ENCODE measurements around the gene IMP4. TPM values are rescaled to one million over a fixed set of nuclear protein-coding genes. Genes with fewer than 3 reads are reported as not detected.
A peak's percentile ranks its signal among the peaks of the same experiment; 100 is the strongest.

The IMP4 gene
- total RNA-seq, 5 donors from 2014 or later (not counting 1 experiment from before 2014, with no cell fraction given) = 70.7 to 93.7 (median 86.9) TPM

DNA sequence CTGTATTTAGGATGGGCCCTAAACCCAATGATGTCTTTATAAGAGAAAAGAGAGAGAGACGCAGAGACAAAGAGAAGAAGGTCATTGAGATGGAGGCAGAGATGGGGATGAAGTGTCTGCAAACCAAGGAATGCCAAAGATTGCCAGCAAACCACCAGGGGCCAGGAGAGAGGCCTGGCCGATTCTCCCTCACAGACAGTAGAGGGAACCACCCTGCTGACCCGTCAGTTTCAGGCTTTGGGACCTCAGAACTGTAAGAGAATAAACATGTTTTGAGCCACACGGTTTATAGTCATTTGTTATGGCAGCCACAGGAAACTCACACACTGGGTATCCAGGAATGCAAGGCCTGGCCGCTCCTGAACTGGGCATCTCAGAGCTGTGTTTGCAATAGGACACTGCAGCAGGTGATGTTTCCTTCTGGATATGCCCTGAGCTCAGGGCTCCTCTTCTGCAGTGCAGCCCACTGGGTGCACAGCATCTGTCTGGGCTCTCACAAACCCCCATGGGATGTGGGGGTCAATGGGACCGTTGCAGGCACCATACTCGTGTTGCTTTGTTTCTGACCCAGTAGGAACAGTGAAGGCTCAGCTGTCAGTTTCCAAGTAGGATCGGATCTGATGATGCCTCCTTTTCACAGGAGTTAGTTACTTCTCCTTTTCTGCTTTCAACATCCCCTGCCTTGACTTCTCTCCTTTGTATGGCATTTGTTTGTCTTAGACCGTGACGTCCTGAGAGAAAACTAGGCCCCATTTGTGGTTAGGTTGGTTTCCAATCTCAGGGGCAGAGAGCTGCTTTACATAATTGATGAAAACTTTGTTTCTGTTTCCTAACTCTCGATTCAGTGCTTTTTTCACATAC lies 34.0 kb downstream of the IMP4 start:
- no peaks in the 10 kb centered on the region for H3K27me3 Mint-ChIP-seq
- 74% methylated on average over 7 of the region's 11 CpGs for WGBS (ENCODE audit: insufficient coverage)
- H3K4me1 Mint-ChIP-seq = peaks cover 75 to 82% (median 76%) of the 10 kb centered on the region in 3 donors
- H3K4me1 ChIP-seq (ENCODE audit: control insufficient read depth in 1 of 2, extremely low read depth in 1 of 2, insufficient read depth in 2 of 2, low read length in 2 of 2) = peaks cover 8 to 52% of the 10 kb centered on the region in 2 experiments
- H3K27ac ChIP-seq (ENCODE audit: low read length) = no peak overlapping the region
- H3K27me3 ChIP-seq (replicated peaks in 1 of 2; ENCODE audit: control insufficient read depth in 2 of 2, extremely low read depth in 1 of 2, insufficient read depth in 2 of 2, low read length in 1 of 2) = no peaks in the 10 kb centered on the region
- H3K4me3 ChIP-seq (ENCODE audit: control insufficient read depth in 1 of 2, extremely low read depth in 1 of 2, low read length in 1 of 2) = no peak overlapping the region
- no peak overlapping the region for H3K4me3 Mint-ChIP-seq
- no peak for DNase-seq
- ChIA-PET POLR2A (interaction anchor here (0.6 kb wide), 2 partner anchors 10 to 36 kb away, joined by 3 read pairs; no protein-coding TSS in a partner anchor), CTCF (no interaction called here)
- no peaks in the 10 kb centered on the region for H3K9me3 ChIP-seq
- H3K9me3 Mint-ChIP-seq = no peaks in the 10 kb centered on the region
- H3K36me3 ChIP-seq (ENCODE audit: control insufficient read depth in 2 of 2, extremely low read depth in 1 of 2, insufficient read depth in 1 of 2, low read length in 1 of 2) = peaks cover 0 to 24% of the 10 kb centered on the region in 2 donors
- H3K27ac Mint-ChIP-seq = peak overlapping the region; percentile 46 to 68
- no peak for ATAC-seq (replicated peaks in 1 of 4)
- H3K36me3 Mint-ChIP-seq = peaks cover 39% of the 10 kb centered on the region

DNA sequence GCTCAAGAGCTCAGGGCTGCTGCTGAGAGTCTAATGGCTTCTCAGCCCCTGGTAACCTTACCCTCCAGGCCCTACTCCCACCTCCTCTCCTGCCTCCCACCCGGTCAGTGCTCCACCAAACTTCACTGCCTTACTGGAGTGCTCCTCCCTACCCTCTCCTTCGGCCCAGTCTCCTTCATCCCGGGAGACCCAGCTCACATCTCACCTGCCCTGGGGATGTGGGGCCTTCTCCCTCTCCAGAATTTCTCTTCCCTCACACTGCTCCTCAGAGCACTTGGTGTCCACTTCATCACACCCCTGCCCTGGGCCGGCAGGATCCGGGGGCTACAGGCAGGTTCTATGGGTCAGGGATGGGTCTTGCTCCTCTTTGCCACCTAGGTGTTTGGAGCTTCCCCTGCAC lies 34.8 kb downstream of the IMP4 start:
- peaks cover 45% of the 10 kb centered on the region for H3K36me3 Mint-ChIP-seq

DNA sequence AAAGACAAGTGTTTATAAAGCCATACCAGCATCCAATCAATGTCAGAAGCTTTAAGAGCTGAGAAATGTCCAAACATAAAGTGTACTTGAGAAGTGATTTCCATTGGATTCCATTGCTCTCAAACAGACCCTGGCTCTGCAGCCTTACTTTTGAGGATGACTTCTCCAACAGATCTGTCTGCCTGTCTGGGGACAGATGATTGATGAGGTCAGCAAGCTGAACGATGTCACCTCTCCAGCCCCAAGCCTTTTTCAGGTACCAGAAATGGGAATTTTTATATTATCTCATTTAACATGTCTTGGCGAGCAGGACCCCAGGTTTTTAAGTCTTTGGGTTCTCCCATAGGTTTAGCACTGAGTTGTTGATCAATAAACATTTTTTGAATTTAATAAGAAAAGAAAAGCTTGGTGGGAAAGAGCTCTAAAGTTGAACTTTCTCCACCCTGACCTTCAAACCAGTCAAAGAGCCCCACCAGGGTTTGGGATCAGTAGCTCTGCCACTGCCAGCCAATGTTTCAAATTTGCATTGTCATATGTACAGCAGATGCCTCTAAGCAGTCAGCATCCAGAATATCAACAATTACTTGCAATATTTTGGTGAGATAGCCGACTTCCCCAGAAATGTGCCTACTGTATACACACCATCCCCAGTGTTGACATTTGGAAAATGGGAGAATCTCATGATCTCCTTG lies 35.7 kb downstream of the IMP4 start:
- CTCF ChIA-PET = no interaction called here
- POLR2A ChIA-PET = no interaction called here
- Mint-ChIP-seq H3K27ac (peak overlapping the region in 1 of 2 donors; percentile 34), H3K36me3 (peaks cover 50% of the 10 kb centered on the region), H3K4me3 (no peak overlapping the region), H3K4me1 (peaks cover 64 to 73% (median 69%) of the 10 kb centered on the region in 3 donors), H3K27me3 (no peaks in the 10 kb centered on the region), H3K9me3 (no peaks in the 10 kb centered on the region)
- no peaks in the 10 kb centered on the region for H3K27me3 ChIP-seq (replicated peaks in 1 of 2; ENCODE audit: control insufficient read depth in 2 of 2, extremely low read depth in 1 of 2, insufficient read depth in 2 of 2, low read length in 1 of 2)
- H3K4me1 ChIP-seq (ENCODE audit: control insufficient read depth in 1 of 2, extremely low read depth in 1 of 2, insufficient read depth in 2 of 2, low read length in 2 of 2) = peaks cover 8 to 39% of the 10 kb centered on the region in 2 experiments
- no peak overlapping the region for H3K4me3 ChIP-seq (ENCODE audit: control insufficient read depth in 1 of 2, extremely low read depth in 1 of 2, low read length in 1 of 2)
- 100% methylated on average over 1 of the region's 3 CpGs for WGBS (ENCODE audit: insufficient coverage)
- no peaks in the 10 kb centered on the region for H3K9me3 ChIP-seq
- ATAC-seq (replicated peaks in 1 of 4) (no peak), DNase-seq (no peak)
- no peak overlapping the region for H3K27ac ChIP-seq (ENCODE audit: low read length)
- H3K36me3 ChIP-seq (ENCODE audit: control insufficient read depth in 2 of 2, extremely low read depth in 1 of 2, insufficient read depth in 1 of 2, low read length in 1 of 2) = peaks cover 0 to 36% of the 10 kb centered on the region in 2 donors

More for the DNA sequence above, 34.8 kb downstream of the IMP4 start:
- H3K27me3 Mint-ChIP-seq = no peaks in the 10 kb centered on the region
- 100% methylated on average over 4 of the region's 5 CpGs for WGBS (ENCODE audit: insufficient coverage)
- H3K27me3 ChIP-seq (replicated peaks in 1 of 2; ENCODE audit: control insufficient read depth in 2 of 2, extremely low read depth in 1 of 2, insufficient read depth in 2 of 2, low read length in 1 of 2) = no peaks in the 10 kb centered on the region
- H3K9me3 ChIP-seq = no peaks in the 10 kb centered on the region
- ChIA-PET POLR2A (interaction anchor here in 1 of 2 donors (0.6 kb wide), 1 partner anchor 11 kb away, joined by 3 read pairs; no protein-coding TSS in a partner anchor), CTCF (interaction anchor here in 1 of 2 donors (0.5 kb wide), 1 partner anchor 13 kb away, joined by 3 read pairs; no protein-coding TSS in a partner anchor)
- DNase-seq (no peak), ATAC-seq (replicated peaks in 1 of 4) (no peak)
- peak overlapping the region; percentile 68 to 72 for H3K27ac Mint-ChIP-seq
- peaks cover 0 to 27% of the 10 kb centered on the region in 2 donors for H3K36me3 ChIP-seq (ENCODE audit: control insufficient read depth in 2 of 2, extremely low read depth in 1 of 2, insufficient read depth in 1 of 2, low read length in 1 of 2)
- peaks cover 8 to 47% of the 10 kb centered on the region in 2 experiments for H3K4me1 ChIP-seq (ENCODE audit: control insufficient read depth in 1 of 2, extremely low read depth in 1 of 2, insufficient read depth in 2 of 2, low read length in 2 of 2)
- no peak overlapping the region for H3K4me3 Mint-ChIP-seq
- no peak overlapping the region for H3K27ac ChIP-seq (ENCODE audit: low read length)
- H3K4me3 ChIP-seq (ENCODE audit: control insufficient read depth in 1 of 2, extremely low read depth in 1 of 2, low read length in 1 of 2) = no peak overlapping the region
- H3K9me3 Mint-ChIP-seq = no peaks in the 10 kb centered on the region
- H3K4me1 Mint-ChIP-seq = peaks cover 71 to 80% (median 73%) of the 10 kb centered on the region in 3 donors

DNA sequence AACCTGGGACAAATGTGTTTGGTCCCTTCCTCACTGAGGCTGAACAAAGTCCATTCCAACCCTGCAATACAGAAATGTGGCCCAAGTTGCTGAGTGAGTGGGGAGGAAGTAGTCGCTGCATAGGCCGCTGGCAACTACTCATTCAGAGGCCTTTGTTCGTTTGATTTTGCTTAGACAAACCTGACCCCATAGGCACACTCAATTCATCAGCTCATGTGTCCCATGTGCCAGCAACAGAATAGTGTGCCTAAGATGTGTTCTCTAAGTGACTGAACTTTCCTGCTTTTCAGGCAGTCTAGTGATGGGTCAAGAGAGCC lies 36.2 kb downstream of the IMP4 start:
- Mint-ChIP-seq H3K36me3 (peaks cover 48% of the 10 kb centered on the region), H3K4me3 (no peak overlapping the region), H3K9me3 (no peaks in the 10 kb centered on the region), H3K27ac (peak overlapping the region in 1 of 2 donors; percentile 34), H3K27me3 (no peaks in the 10 kb centered on the region), H3K4me1 (peaks cover 58 to 68% (median 65%) of the 10 kb centered on the region in 3 donors)
- Histone ChIP-seq H3K9me3 (no peaks in the 10 kb centered on the region), H3K27ac (ENCODE audit: low read length) (no peak overlapping the region), H3K4me3 (ENCODE audit: control insufficient read depth in 1 of 2, extremely low read depth in 1 of 2, low read length in 1 of 2) (no peak overlapping the region), H3K4me1 (ENCODE audit: control insufficient read depth in 1 of 2, extremely low read depth in 1 of 2, insufficient read depth in 2 of 2, low read length in 2 of 2) (peaks cover 8 to 34% of the 10 kb centered on the region in 2 experiments), H3K36me3 (ENCODE audit: control insufficient read depth in 2 of 2, extremely low read depth in 1 of 2, insufficient read depth in 1 of 2, low read length in 1 of 2) (peaks cover 0 to 36% of the 10 kb centered on the region in 2 donors), H3K27me3 (replicated peaks in 1 of 2; ENCODE audit: control insufficient read depth in 2 of 2, extremely low read depth in 1 of 2, insufficient read depth in 2 of 2, low read length in 1 of 2) (no peaks in the 10 kb centered on the region)
- WGBS (ENCODE audit: insufficient coverage) = 80% methylated on average over 1 of the region's 3 CpGs
- no peak for ATAC-seq (replicated peaks in 1 of 4)
- no peak for DNase-seq
- ChIA-PET CTCF (no interaction called here), POLR2A (no interaction called here)

DNA sequence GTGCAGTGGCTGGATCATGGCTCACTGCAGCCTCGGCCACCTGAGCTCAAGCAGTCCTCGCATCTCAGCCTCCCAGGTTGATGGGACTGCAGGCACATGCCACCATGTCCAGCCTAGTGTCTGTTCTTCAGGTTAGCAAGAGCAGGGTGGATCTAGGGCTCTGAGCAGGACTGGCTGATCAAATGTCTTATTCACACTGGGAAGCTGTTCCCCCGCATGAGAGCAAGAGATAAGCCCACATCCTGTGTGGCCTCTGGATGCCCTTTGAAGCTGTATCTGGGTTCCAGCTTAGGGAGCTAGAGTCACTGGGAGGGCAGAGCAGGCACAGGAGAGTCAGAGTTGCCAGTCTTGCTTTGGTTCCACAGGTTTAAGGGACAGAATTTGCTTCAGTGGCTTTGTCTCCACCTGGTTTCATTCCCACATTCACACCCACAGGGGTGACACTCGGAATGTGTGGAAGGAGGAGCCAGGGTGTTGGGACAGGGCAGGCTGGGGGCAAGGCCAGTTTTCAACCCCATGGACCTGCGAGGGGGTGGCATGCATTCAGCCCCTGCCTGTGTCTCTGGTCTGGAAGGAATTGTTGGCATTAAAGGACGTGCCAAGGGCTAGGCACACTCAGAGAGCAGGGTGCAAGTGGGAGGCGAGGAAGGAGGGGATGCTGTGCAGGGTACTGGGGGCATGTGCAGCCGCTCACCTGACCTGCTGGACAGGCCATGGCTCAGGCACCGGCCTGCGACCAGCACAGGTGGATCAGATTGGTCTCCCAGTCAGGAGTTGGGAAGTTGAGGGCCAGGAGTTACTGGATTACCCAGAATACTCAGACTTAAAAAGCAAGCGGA lies 37.6 kb downstream of the IMP4 start:
- Histone ChIP-seq H3K27me3 (replicated peaks in 1 of 2; ENCODE audit: control insufficient read depth in 2 of 2, extremely low read depth in 1 of 2, insufficient read depth in 2 of 2, low read length in 1 of 2) (no peaks in the 10 kb centered on the region), H3K4me3 (ENCODE audit: control insufficient read depth in 1 of 2, extremely low read depth in 1 of 2, low read length in 1 of 2) (no peak overlapping the region), H3K4me1 (ENCODE audit: control insufficient read depth in 1 of 2, extremely low read depth in 1 of 2, insufficient read depth in 2 of 2, low read length in 2 of 2) (peaks cover 8 to 26% of the 10 kb centered on the region in 2 experiments), H3K27ac (ENCODE audit: low read length) (no peak overlapping the region), H3K9me3 (no peaks in the 10 kb centered on the region), H3K36me3 (ENCODE audit: control insufficient read depth in 2 of 2, extremely low read depth in 1 of 2, insufficient read depth in 1 of 2, low read length in 1 of 2) (peaks cover 0 to 25% of the 10 kb centered on the region in 2 donors)
- POLR2A ChIA-PET = no interaction called here
- H3K27ac Mint-ChIP-seq = peak overlapping the region in 1 of 2 donors; percentile 10
- CTCF ChIA-PET = no interaction called here
- H3K4me1 Mint-ChIP-seq = peaks cover 47 to 56% (median 50%) of the 10 kb centered on the region in 3 donors
- H3K36me3 Mint-ChIP-seq = peaks cover 37% of the 10 kb centered on the region
- no peak overlapping the region for H3K4me3 Mint-ChIP-seq
- WGBS (ENCODE audit: insufficient coverage) = 88% methylated on average over 9 of the region's 11 CpGs
- H3K27me3 Mint-ChIP-seq = no peaks in the 10 kb centered on the region
- no peaks in the 10 kb centered on the region for H3K9me3 Mint-ChIP-seq
- DNase-seq (no peak), ATAC-seq (replicated peaks in 1 of 4) (peak in 1 of 4 experiments; percentile 35)

DNA sequence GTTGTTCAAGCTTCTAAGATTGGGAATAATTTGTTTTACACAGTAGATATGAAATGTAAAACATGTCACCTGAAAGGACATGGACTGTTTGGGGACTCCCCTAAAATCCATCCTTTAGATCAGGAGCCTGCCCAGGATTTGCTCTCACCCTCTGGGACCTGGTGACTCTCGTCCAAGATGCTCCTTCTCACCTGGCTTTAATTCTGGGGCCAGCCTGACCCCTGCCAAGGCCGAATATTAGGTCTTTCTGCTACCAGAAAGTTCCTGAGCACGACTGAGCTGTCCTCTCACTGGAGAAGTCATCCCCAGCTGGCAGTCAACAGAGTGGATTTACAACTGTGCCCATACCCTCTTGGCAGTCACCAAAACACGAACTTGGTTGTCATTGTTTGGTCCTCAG lies 38.4 kb downstream of the IMP4 start:
- Histone ChIP-seq H3K27ac (ENCODE audit: low read length) (no peak overlapping the region), H3K4me3 (ENCODE audit: control insufficient read depth in 1 of 2, extremely low read depth in 1 of 2, low read length in 1 of 2) (no peak overlapping the region), H3K27me3 (replicated peaks in 1 of 2; ENCODE audit: control insufficient read depth in 2 of 2, extremely low read depth in 1 of 2, insufficient read depth in 2 of 2, low read length in 1 of 2) (no peaks in the 10 kb centered on the region), H3K4me1 (ENCODE audit: control insufficient read depth in 1 of 2, extremely low read depth in 1 of 2, insufficient read depth in 2 of 2, low read length in 2 of 2) (peaks cover 8 to 26% of the 10 kb centered on the region in 2 experiments), H3K36me3 (ENCODE audit: control insufficient read depth in 2 of 2, extremely low read depth in 1 of 2, insufficient read depth in 1 of 2, low read length in 1 of 2) (peaks cover 0 to 20% of the 10 kb centered on the region in 2 donors), H3K9me3 (no peaks in the 10 kb centered on the region)
- H3K36me3 Mint-ChIP-seq = peaks cover 30% of the 10 kb centered on the region
- no peaks in the 10 kb centered on the region for H3K9me3 Mint-ChIP-seq
- H3K4me3 Mint-ChIP-seq = no peak overlapping the region
- ATAC-seq (replicated peaks in 1 of 4) (no peak), DNase-seq (no peak)
- H3K27ac Mint-ChIP-seq = no peak overlapping the region
- ChIA-PET POLR2A (no interaction called here), CTCF (no interaction called here)
- peaks cover 38 to 50% (median 43%) of the 10 kb centered on the region in 3 donors for H3K4me1 Mint-ChIP-seq
- 86% methylated on average over 3 of the region's 4 CpGs for WGBS (ENCODE audit: insufficient coverage)
- H3K27me3 Mint-ChIP-seq = no peaks in the 10 kb centered on the region

All from T-cell (primary cell).